Measurements from ENCODE around the gene MEAF6. TPM values are rescaled to one million over a fixed set of nuclear protein-coding genes. Genes with fewer than 3 reads are reported as not detected.
"Not testable (repeated sequence)": the region's sequence is repeated elsewhere in the genome, so short reads cannot be mapped to it uniquely, and the experiment has no call there.

The MEAF6 gene
- total RNA-seq, 2 donors from 2014 or later, result 175 to 252 TPM

DNA sequence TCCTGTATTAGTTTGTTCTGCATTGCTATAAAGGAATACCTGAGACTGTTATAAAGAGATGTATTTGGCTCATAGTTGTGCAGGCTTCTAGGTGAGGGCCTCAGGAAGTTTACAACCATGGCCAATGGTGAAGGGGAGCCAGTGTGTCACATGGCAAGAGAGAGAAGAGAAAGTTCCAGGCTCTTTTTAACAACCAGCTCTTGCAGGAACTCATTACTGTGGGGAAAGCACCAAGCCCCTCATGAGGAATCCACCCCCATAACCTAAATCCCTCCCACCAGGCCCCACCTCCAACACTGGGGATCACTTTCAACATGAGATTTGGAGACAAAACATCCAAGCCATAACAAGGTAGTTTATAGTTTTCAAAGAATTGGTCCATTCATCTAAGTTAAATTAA, 5.0 kb upstream of the MEAF6 start:
- Histone ChIP-seq H3K27ac (no peak overlapping the region), H3K4me1 (replicated peaks) (no peaks in the 10 kb centered on the region), H3K27me3 (replicated peaks; ENCODE audit: insufficient read depth) (no peaks in the 10 kb centered on the region), H3K36me3 (no peaks in the 10 kb centered on the region), H3K9me3 (no peaks in the 10 kb centered on the region), H3K4me3 (no peak overlapping the region)
- no peak for DNase-seq (ENCODE audit: low spot score)
- TF ChIP-seq POLR2A (IDR thresholded peaks at IDR 0.05), result no peak
- TF ChIP-seq, protein P1, sequence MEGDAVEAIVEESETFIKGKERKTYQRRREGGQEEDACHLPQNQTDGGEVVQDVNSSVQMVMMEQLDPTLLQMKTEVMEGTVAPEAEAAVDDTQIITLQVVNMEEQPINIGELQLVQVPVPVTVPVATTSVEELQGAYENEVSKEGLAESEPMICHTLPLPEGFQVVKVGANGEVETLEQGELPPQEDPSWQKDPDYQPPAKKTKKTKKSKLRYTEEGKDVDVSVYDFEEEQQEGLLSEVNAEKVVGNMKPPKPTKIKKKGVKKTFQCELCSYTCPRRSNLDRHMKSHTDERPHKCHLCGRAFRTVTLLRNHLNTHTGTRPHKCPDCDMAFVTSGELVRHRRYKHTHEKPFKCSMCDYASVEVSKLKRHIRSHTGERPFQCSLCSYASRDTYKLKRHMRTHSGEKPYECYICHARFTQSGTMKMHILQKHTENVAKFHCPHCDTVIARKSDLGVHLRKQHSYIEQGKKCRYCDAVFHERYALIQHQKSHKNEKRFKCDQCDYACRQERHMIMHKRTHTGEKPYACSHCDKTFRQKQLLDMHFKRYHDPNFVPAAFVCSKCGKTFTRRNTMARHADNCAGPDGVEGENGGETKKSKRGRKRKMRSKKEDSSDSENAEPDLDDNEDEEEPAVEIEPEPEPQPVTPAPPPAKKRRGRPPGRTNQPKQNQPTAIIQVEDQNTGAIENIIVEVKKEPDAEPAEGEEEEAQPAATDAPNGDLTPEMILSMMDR (IDR thresholded peaks at IDR 0.05), result no peak
- no peak for TF ChIP-seq POLR2AphosphoS5 (IDR thresholded peaks at IDR 0.05)
- intact Hi-C loops (cut with DNase I), result no loop called here

DNA sequence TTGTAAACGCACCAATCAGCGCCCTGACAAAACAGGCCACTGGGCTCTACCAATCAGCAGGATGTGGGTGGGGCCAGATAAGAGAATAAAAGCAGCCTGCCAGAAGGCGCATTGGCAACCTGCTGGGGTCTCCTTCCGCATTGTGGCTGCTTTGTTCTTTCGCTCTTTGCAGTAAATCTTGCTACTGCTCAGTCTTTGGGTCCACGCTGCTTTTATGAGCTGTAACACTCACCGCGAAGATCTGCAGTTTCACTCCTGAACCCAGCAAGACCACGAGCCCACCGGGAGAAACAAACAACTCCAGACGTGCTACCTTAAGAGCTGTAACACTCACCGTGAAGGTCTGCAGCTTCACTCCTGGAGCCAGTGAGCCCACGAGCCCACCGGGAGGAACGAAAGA, 4.4 kb upstream of the MEAF6 start:
- H3K9me3 ChIP-seq; H3K27me3 ChIP-seq (replicated peaks; ENCODE audit: insufficient read depth); H3K4me3 ChIP-seq; H3K36me3 ChIP-seq; DNase-seq (ENCODE audit: low spot score); intact Hi-C loops (cut with DNase I); H3K27ac ChIP-seq; H3K4me1 ChIP-seq (replicated peaks): not testable (repeated sequence)
- 66% methylated on average over 15 of the region's 15 CpGs for WGBS

DNA sequence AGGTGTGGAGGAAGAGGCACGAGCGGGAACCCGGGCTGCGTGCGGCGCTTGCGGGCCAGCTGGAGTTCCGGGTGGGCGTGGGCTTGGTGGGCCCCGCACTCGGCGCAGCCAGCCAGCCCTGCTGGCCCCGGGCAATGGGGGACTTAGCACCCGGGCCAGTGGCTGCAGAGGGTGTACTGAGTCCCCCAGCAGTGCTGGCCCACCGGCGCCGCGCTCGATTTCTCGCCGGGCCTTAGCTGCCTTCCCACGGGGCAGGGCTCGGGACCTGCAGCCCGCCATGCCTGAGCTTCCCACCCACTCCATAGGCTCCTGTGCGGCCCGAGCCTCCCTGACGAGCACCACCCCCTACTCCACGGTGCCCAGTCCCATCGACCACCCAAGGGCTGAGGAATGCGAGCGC, 3.7 kb upstream of the MEAF6 start:
- H3K27me3 ChIP-seq (replicated peaks; ENCODE audit: insufficient read depth); DNase-seq (ENCODE audit: low spot score); H3K36me3 ChIP-seq; H3K4me3 ChIP-seq; H3K9me3 ChIP-seq; H3K4me1 ChIP-seq (replicated peaks); intact Hi-C loops (cut with DNase I); H3K27ac ChIP-seq: not testable (repeated sequence)
- 97% methylated on average over 6 of the region's 31 CpGs for WGBS

DNA sequence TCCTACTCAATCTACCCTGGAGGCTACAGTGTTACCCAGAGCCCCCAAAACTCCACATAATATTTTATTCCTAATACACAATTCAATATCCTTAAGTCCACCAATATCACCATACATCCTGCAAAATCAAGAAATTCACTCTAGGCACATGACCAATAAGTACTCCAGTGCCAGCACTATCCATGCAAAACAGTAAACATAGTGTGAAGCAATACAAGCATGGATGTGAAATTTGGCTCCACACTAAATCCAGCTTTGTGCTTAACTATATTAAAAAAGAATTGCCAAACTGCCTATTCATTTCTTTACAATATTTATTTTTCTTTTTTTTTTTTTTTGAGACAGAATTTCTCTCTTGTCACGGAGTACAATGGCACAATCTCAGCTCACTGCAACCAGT, 3.0 kb upstream of the MEAF6 start:
- TF ChIP-seq POLR2AphosphoS5 (IDR thresholded peaks at IDR 0.05), result no peak
- DNase-seq (ENCODE audit: low spot score), result no peak
- Histone ChIP-seq H3K4me1 (replicated peaks) (no peaks in the 10 kb centered on the region), H3K27me3 (replicated peaks; ENCODE audit: insufficient read depth) (no peaks in the 10 kb centered on the region), H3K27ac (no peak overlapping the region), H3K9me3 (no peaks in the 10 kb centered on the region), H3K4me3 (no peak overlapping the region), H3K36me3 (no peaks in the 10 kb centered on the region)
- WGBS, result 86% methylated on average over 1 of the region's 1 CpG
- intact Hi-C loops (cut with DNase I), result no loop called here

DNA sequence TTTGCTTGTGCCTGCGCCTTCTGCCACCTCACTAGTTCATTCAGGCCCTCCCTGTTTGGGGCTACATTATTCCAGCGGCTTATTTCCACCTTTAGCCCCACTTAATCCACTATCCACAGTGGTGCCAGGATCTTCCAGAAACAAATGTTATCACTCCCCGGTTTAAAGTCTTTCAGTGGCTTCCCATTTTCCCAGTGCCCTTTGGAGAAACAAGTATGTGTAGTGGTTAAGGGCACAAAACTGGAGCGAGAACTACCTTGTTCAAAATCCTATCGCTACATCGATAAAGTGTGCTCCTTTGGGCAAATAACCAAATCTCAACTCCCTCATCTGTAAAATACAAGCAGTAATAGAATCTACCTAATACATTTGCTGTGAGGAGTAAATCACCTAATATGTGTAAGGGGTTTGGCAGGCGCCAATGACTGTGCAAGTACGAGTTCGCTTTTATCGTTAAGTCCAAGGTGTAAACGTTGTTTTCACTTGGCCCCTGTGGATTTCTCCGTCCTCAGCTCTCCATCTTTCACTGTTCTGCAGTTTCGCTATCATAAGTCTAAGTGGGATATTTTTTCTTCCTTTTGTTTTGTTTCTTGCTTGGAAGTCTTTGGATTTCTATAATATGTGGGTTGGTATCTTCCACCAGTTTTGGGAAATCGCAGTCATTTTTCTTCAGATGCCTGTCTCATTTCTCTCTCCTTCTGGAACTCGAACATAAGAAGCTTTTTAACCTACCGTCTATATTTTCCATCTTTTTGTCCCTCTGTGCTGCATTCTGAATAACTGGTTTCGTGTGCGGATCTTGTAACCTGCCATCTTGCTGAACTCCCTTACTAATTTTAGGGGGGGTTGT, 844 bp upstream of the MEAF6 start:
- H3K9me3 ChIP-seq, result no peaks in the 10 kb centered on the region
- WGBS, result 68% methylated on average over 18 of the region's 18 CpGs
- H3K4me3 ChIP-seq, result peak overlapping the region; percentile 86 to 98
- DNase-seq (ENCODE audit: low spot score), result no peak
- peak overlapping the region; percentile 96 to 97 for H3K27ac ChIP-seq
- H3K4me1 ChIP-seq (replicated peaks), result no peaks in the 10 kb centered on the region
- intact Hi-C loops (cut with DNase I), result no loop called here
- TF ChIP-seq POLR2AphosphoS5 (IDR thresholded peaks at IDR 0.05), result no peak
- TF ChIP-seq, protein P1 (IDR thresholded peaks at IDR 0.05), result no peak
- no peak for TF ChIP-seq POLR2A (IDR thresholded peaks at IDR 0.05)
- H3K27me3 ChIP-seq (replicated peaks; ENCODE audit: insufficient read depth), result no peaks in the 10 kb centered on the region
- H3K36me3 ChIP-seq, result no peaks in the 10 kb centered on the region

DNA sequence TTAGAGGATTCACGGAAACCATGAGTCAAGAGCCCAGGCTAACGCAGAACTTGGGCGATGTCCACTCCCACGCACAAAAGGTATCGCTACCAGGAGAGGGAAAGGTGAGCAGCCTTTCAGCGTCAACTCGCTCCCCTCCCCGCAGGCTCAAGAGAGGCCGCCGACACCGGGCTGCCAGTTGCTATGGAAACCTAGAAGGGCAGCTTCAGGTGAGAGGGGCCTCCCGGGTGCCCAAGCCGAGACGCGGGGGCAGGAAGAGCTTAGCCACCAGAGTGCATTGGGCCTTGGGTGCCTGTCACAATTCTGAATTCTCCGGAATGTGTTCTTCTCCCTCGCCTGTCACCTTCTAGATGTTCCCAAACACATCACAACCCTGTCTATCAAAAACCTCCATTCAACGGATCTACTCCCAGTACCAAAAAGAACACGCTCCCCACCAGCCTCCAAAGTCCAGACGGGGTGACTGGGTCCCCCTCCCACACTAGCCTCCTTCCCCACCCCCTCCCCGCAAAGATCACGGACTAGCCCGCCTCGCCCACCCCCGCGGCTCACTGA, 694 bp downstream of the MEAF6 start:
- TF ChIP-seq, protein P1 (IDR thresholded peaks at IDR 0.05), result no peak
- TF ChIP-seq POLR2AphosphoS5 (IDR thresholded peaks at IDR 0.05), result no peak
- TF ChIP-seq POLR2A (IDR thresholded peaks at IDR 0.05), result peak; percentile 12
- Histone ChIP-seq H3K4me3 (peak overlapping the region; percentile 86 to 98), H3K4me1 (replicated peaks) (no peaks in the 10 kb centered on the region), H3K27me3 (replicated peaks; ENCODE audit: insufficient read depth) (no peaks in the 10 kb centered on the region), H3K36me3 (no peaks in the 10 kb centered on the region), H3K27ac (peak overlapping the region; percentile 96 to 97), H3K9me3 (no peaks in the 10 kb centered on the region)
- intact Hi-C loops (cut with DNase I), result no loop called here
- 2% methylated on average over 26 of the region's 26 CpGs for WGBS
- no peak for DNase-seq (ENCODE audit: low spot score)

Measured in prostate gland (tissue), 2 donors.